IPS DF 19.7 (cell line): ENCODE data around the gene PRMT1.
"Not testable (repeated sequence)": the region's sequence is repeated elsewhere in the genome, so short reads cannot be mapped to it uniquely, and the experiment has no call there.

ENCODE experiments used
- DNase-seq: peaks from one replicate; pipeline ENCODE4 v3.0.0-alpha.2; 2013; ENCODE audit warnings: low read depth, low spot score

The PRMT1 gene

GRCh38 chr19:49677231-49677900, at the start of gene PRMT1:
Gene PRMT1, plus strand, starts transcription at chr19:49677271. Its CDS starts 10 bp downstream, at chr19:49677281.
- DNase-seq = no peak

- no peak for DNase-seq
Measured at GRCh38 chr19:49629659-49630058, 47.4 kb upstream of the PRMT1 start.

GRCh38 chr19:49631014-49631588, 46.0 kb upstream of the PRMT1 start:
- no peak for DNase-seq

- no peak for DNase-seq
Measured at GRCh38 chr19:49631610-49632192, 45.4 kb upstream of the PRMT1 start.

GRCh38 chr19:49632576-49632975, 44.5 kb upstream of the PRMT1 start:
- no peak for DNase-seq

DNA sequence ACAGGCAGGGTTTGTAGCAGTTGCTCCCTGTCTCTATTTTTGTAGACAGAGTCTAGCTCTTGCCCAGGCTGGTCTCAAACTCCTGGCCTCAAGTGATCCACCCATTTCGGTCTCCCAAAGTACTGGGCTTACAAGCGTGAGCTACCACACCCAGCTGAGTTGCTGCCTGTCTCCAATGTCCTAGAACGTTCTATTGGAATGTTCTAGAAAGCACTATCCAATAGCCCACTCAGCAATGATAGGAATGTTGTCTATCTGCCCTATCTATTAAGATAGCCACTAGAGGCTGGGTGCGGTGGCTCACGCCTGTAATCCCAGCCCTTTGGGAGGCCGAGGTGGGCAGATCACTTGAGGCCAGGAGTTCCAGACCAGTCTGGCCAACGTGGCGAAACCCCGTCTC, 43.8 kb upstream of the PRMT1 start:
- not testable (repeated sequence) for DNase-seq

GRCh38 chr19:49635530-49636232, 41.4 kb upstream of the PRMT1 start:
- DNase-seq = no peak

GRCh38 chr19:49636233-49636932, 40.7 kb upstream of the PRMT1 start:
- DNase-seq = no peak

DNA sequence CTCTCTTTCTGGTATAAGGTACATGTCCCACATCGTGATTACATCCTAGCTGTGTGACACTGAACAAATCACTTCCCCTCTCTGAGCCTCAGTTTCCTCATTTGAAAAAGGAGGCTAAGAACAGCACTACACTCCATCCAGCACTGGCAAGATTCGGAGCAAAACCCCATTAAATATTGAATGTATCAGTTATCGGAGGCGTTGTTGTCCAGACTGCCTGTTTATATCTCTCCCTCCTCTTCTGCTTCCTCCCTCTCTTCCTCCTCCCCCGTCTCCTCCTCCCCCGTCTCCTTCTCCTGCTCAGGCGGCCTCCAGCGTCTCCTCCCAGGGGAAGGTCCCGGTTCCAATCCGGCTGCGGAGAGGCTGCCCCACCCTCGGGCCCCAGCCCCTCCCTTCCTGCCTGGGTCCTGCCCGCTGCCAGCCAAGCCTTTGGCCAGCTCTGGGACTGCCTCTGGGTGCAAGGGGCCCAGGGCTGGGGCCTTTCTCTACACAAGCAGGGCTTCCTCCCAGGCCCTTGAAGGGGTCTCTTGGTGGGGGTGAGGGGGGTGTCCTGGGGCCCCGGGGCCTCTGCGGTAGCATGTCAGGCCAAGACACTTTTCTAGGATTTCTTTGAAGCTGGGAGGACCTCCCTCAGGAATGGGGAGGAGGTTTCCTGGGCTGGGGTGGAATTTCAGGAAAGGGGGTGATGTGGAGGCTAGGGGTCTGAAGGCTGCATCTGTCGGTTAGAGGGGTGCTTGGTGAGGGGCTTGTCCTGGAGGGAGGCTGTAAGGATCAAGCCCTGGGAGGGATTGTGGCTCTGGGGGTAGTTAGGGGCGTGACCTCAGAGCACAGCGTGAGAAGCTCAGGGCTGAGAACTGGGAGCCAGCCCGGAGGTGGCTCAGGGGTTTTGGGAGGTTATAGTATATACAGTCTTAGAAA, 39.0 kb upstream of the PRMT1 start:
- DNase-seq = no peak

DNA sequence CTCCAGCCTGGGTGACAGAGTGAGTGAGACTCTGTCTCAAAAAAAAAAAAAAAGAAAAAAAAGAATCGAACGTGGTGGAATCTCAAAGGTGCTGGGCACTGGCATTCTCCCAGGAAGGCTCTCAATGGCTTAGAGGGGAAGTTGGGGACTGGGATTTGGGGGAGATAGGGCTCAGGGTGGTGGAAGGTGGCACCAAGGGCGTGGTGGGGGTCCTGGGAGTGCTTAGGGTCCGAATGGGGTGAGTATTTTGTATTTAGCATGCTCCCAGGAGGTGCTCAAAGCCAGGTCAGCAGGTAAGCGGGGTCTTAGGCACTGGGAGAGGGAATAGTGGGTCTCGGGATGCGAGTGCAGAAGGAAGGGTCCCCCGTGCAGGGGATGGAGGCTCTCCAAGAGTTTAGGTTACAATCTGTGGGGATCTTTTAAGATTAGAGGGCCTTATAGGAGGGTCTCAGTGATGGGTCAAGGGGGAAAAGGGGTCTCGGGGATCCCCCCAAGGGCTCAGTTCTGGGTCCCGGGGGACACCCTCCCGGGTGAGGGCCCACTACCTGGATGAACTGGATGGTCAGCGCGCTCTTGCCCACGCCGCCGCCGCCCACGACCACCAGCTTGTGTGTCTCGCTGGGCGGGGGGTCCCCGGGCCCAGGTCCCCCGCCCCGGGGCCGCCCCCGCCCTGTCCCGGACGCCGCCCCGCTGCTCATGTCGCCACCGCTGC, 37.5 kb upstream of the PRMT1 start:
- no peak for DNase-seq

- DNase-seq = peak; percentile 98
Measured at GRCh38 chr19:49640113-49640898, 36.8 kb upstream of the PRMT1 start, which contains the start of gene RRAS. Gene RRAS, minus strand, starts transcription at chr19:49640143. Its CDS starts 45 bp downstream, at chr19:49640098.

- peak; percentile 94 for DNase-seq
Measured at GRCh38 chr19:49641688-49642491, 35.2 kb upstream of the PRMT1 start, which contains the start of gene SCAF1. Gene SCAF1, plus strand, starts transcription at chr19:49642209. Its CDS starts 2,818 bp downstream, at chr19:49645027.

DNA sequence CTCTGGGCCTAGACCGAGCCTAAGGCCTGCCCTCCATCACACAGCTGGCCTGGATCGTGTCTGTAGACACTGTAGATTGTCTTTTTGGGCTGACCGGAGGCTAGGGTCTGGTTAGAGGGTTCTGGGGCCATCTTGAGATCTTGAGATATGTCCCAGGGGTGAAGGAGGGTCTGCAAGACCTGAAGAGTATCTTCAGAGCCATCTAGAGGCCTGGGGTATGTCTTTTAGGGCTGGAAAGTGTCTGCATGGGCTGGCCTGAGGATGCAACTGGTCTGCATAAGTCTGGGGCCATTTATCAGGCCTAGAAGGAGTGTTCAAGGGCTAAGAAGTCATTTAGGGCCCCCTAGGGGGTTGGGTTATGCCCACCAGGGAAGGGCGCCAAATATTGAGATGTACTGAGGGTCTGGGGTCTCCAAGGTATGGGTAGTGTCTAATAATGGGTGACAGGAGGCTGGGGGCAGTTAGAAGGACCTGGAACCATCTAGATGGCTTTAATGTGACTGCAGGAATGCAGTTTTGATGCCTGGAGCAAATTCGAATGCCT, 34.5 kb upstream of the PRMT1 start:
- no peak for DNase-seq

DNA sequence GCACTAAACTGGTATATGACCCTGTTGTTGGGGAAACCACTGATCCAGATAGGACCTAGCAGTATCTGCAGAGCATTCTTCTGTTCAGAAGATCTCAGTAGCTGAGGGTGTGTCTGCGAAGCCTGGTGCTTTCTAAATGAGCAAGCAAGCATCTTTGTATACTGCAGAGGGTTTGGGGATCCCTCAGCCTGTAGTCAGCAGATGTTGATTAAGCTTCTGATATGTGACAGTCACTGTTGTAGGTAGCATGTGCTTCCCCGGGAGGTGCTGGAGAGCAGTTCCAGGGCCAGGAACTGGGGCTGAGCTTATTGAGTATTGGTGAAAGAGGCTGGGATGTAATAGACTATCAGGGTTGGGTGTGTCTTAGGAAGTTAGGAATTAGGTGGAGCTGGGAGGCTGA, 33.6 kb upstream of the PRMT1 start:
- no peak for DNase-seq

GRCh38 chr19:49645592-49645991, 31.5 kb upstream of the PRMT1 start:
- no peak for DNase-seq

GRCh38 chr19:49645995-49646394, 31.1 kb upstream of the PRMT1 start:
- DNase-seq = no peak

DNA sequence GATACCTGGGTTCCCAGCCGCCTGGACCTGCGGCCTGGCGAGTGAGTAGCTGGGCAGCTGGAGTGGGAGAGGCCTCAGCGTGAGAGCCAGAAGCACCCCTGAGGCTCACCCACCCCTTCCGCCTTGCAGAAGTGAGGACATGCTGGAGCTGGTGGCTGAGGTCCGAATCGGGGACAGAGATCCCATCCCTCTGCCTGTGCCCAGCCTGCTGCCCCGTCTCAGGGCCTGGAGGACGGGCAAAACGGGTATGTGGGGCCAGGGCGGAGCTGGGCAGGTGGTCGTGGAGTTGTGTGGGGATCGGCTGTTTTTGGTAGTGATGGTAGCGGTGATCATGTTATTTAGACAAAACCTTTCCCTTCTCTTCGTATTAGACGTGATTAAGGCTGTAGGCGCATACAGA, 30.5 kb upstream of the PRMT1 start:
- DNase-seq = no peak
